IPS-18c (cell line): ENCODE measurements around the gene UBE2I.
A peak's percentile ranks its signal among the peaks of the same experiment; 100 is the strongest.

Source experiments
- H3K4me3 ChIP-seq: 2 replicates; pipeline ENCODE4 v1.7.0; 2013; ENCODE audit warnings: low read depth, mild to moderate bottlenecking, low read length, moderate library complexity; ENCODE audit not compliant: insufficient read depth
- H3K9me3 ChIP-seq: one replicate; pipeline ENCODE4 v1.6.1; 2013; ENCODE audit warnings: mild to moderate bottlenecking, low read length, moderate library complexity; ENCODE audit not compliant: control insufficient read depth, insufficient read depth

Gene UBE2I

GRCh38 chr16:1301562-1301961, 7.9 kb upstream of the UBE2I start:
- Histone ChIP-seq H3K4me3 (no peak overlapping the region), H3K9me3 (no peaks in the 10 kb centered on the region)

GRCh38 chr16:1305823-1306222, 3.6 kb upstream of the UBE2I start:
- Histone ChIP-seq H3K4me3 (no peak overlapping the region), H3K9me3 (no peaks in the 10 kb centered on the region)

- Histone ChIP-seq H3K4me3 (no peak overlapping the region), H3K9me3 (no peaks in the 10 kb centered on the region)
Measured at GRCh38 chr16:1306334-1306733, 3.1 kb upstream of the UBE2I start.

GRCh38 chr16:1308036-1308976, 1.1 kb upstream of the UBE2I start:
- no peaks in the 10 kb centered on the region for H3K9me3 ChIP-seq
- peak overlapping the region; percentile 57 for H3K4me3 ChIP-seq

GRCh38 chr16:1309888-1310831, 724 bp downstream of the UBE2I start:
- peak overlapping the region; percentile 80 for H3K4me3 ChIP-seq

GRCh38 chr16:1310832-1311200, 1.4 kb downstream of the UBE2I start:
- peak overlapping the region; percentile 80 for H3K4me3 ChIP-seq

More at GRCh38 chr16:1309888-1310831, 724 bp downstream of the UBE2I start:
- H3K9me3 ChIP-seq, result no peaks in the 10 kb centered on the region

GRCh38 chr16:1311212-1311737, 1.8 kb downstream of the UBE2I start:
- peak overlapping the region; percentile 80 for H3K4me3 ChIP-seq
- no peaks in the 10 kb centered on the region for H3K9me3 ChIP-seq

More at GRCh38 chr16:1310832-1311200, 1.4 kb downstream of the UBE2I start:
- H3K9me3 ChIP-seq, result no peaks in the 10 kb centered on the region

- H3K9me3 ChIP-seq, result no peaks in the 10 kb centered on the region
- H3K4me3 ChIP-seq, result peak overlapping the region; percentile 80
Measured at GRCh38 chr16:1311738-1312466, 2.5 kb downstream of the UBE2I start.

GRCh38 chr16:1312467-1312816, 3.0 kb downstream of the UBE2I start:
- no peak overlapping the region for H3K4me3 ChIP-seq
- H3K9me3 ChIP-seq, result no peaks in the 10 kb centered on the region

GRCh38 chr16:1312903-1313302, 3.5 kb downstream of the UBE2I start:
- Histone ChIP-seq H3K9me3 (no peaks in the 10 kb centered on the region), H3K4me3 (no peak overlapping the region)

- Histone ChIP-seq H3K4me3 (no peak overlapping the region), H3K9me3 (no peaks in the 10 kb centered on the region)
Measured at GRCh38 chr16:1313721-1314369, 4.4 kb downstream of the UBE2I start.

GRCh38 chr16:1314399-1315068, 5.1 kb downstream of the UBE2I start:
- Histone ChIP-seq H3K4me3 (no peak overlapping the region), H3K9me3 (no peaks in the 10 kb centered on the region)

GRCh38 chr16:1315081-1316032, 5.9 kb downstream of the UBE2I start:
- H3K9me3 ChIP-seq, result no peaks in the 10 kb centered on the region
- H3K4me3 ChIP-seq, result no peak overlapping the region

GRCh38 chr16:1316033-1316405, 6.6 kb downstream of the UBE2I start:
- Histone ChIP-seq H3K9me3 (no peaks in the 10 kb centered on the region), H3K4me3 (no peak overlapping the region)
